ENCODE data around the gene KCNK10.

GRCh38 chr14:88303041-88303440 lies 20.0 kb downstream of the KCNK10 start:
- no peak for TF ChIP-seq ZNF239 (tag by site-specific recombination; IDR thresholded peaks at IDR 0.05)
- no peak for TF ChIP-seq CTCF (tag by site-specific recombination; IDR thresholded peaks at IDR 0.05)

Data from HEK293 (cell line).